ENCODE data around the gene TMEM87B.

TMEM87B gene

GRCh38 chr2:112142525-112143078, 87.5 kb downstream of the TMEM87B start:
- no peaks in the 10 kb centered on the region for H3K27me3 ChIP-seq (replicated peaks; ENCODE audit: insufficient read depth, low read length)
- H3F3A ChIP-seq (ENCODE audit: insufficient read depth, low read length): no peaks in the 10 kb centered on the region

GRCh38 chr2:112143150-112143549, 88.1 kb downstream of the TMEM87B start:
- Histone ChIP-seq H3K79me2 (ENCODE audit: low read length) (no peaks in the 10 kb centered on the region), H3K9me3 (replicated peaks; ENCODE audit: insufficient read depth, low read length) (no peaks in the 10 kb centered on the region), H3K27me3 (replicated peaks; ENCODE audit: insufficient read depth, low read length) (no peaks in the 10 kb centered on the region), H3K27ac (ENCODE audit: low read length) (no peak overlapping the region), H3K36me3 (replicated peaks; ENCODE audit: insufficient read depth, low read length) (no peaks in the 10 kb centered on the region), H3K4me2 (ENCODE audit: low read depth, low read length) (no peak overlapping the region), H4K20me1 (ENCODE audit: insufficient read depth, low read length) (no peaks in the 10 kb centered on the region), H3K4me1 (ENCODE audit: low read length) (no peaks in the 10 kb centered on the region), H3K9ac (ENCODE audit: low read length) (no peak overlapping the region), H3K9me2 (replicated peaks; ENCODE audit: insufficient read depth, low read length) (no peaks in the 10 kb centered on the region), H2AFZ (ENCODE audit: low read length) (no peak overlapping the region), H3F3A (ENCODE audit: insufficient read depth, low read length) (no peaks in the 10 kb centered on the region), H3K4me3 (ENCODE audit: low read length) (no peak overlapping the region)
- no peak for DNase-seq
- TF ChIP-seq EZH2phosphoT487 (IDR thresholded peaks at IDR 0.05; ENCODE audit: low read length) (no peak), EZH2 (optimal IDR thresholded peaks at IDR 0.05; ENCODE audit: low read depth, low read length) (no peak)
- TF ChIP-seq, protein P1, sequence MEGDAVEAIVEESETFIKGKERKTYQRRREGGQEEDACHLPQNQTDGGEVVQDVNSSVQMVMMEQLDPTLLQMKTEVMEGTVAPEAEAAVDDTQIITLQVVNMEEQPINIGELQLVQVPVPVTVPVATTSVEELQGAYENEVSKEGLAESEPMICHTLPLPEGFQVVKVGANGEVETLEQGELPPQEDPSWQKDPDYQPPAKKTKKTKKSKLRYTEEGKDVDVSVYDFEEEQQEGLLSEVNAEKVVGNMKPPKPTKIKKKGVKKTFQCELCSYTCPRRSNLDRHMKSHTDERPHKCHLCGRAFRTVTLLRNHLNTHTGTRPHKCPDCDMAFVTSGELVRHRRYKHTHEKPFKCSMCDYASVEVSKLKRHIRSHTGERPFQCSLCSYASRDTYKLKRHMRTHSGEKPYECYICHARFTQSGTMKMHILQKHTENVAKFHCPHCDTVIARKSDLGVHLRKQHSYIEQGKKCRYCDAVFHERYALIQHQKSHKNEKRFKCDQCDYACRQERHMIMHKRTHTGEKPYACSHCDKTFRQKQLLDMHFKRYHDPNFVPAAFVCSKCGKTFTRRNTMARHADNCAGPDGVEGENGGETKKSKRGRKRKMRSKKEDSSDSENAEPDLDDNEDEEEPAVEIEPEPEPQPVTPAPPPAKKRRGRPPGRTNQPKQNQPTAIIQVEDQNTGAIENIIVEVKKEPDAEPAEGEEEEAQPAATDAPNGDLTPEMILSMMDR (IDR thresholded peaks at IDR 0.05; ENCODE audit: low read length): no peak

More at GRCh38 chr2:112142525-112143078, 87.5 kb downstream of the TMEM87B start:
- Histone ChIP-seq H3K9me3 (replicated peaks; ENCODE audit: insufficient read depth, low read length) (no peaks in the 10 kb centered on the region), H3K4me2 (ENCODE audit: low read depth, low read length) (no peak overlapping the region), H3K9me2 (replicated peaks; ENCODE audit: insufficient read depth, low read length) (no peaks in the 10 kb centered on the region), H3K79me2 (ENCODE audit: low read length) (no peaks in the 10 kb centered on the region), H3K4me1 (ENCODE audit: low read length) (no peaks in the 10 kb centered on the region), H3K4me3 (ENCODE audit: low read length) (no peak overlapping the region), H2AFZ (ENCODE audit: low read length) (no peak overlapping the region), H4K20me1 (ENCODE audit: insufficient read depth, low read length) (no peaks in the 10 kb centered on the region), H3K27ac (ENCODE audit: low read length) (no peak overlapping the region), H3K9ac (ENCODE audit: low read length) (no peak overlapping the region), H3K36me3 (replicated peaks; ENCODE audit: insufficient read depth, low read length) (no peaks in the 10 kb centered on the region)
- no peak for TF ChIP-seq EZH2 (optimal IDR thresholded peaks at IDR 0.05; ENCODE audit: low read depth, low read length)
- TF ChIP-seq, protein P1 (IDR thresholded peaks at IDR 0.05; ENCODE audit: low read length): no peak
- TF ChIP-seq EZH2phosphoT487 (IDR thresholded peaks at IDR 0.05; ENCODE audit: low read length): no peak
- DNase-seq: no peak

- H4K20me1 ChIP-seq (ENCODE audit: insufficient read depth, low read length): no peaks in the 10 kb centered on the region
- DNase-seq: no peak
- no peak overlapping the region for H3K9ac ChIP-seq (ENCODE audit: low read length)
- H3F3A ChIP-seq (ENCODE audit: insufficient read depth, low read length): no peaks in the 10 kb centered on the region
- no peak overlapping the region for H2AFZ ChIP-seq (ENCODE audit: low read length)
- H3K9me3 ChIP-seq (replicated peaks; ENCODE audit: insufficient read depth, low read length): no peaks in the 10 kb centered on the region
- H3K9me2 ChIP-seq (replicated peaks; ENCODE audit: insufficient read depth, low read length): no peaks in the 10 kb centered on the region
- TF ChIP-seq EZH2 (optimal IDR thresholded peaks at IDR 0.05; ENCODE audit: low read depth, low read length) (no peak), EZH2phosphoT487 (IDR thresholded peaks at IDR 0.05; ENCODE audit: low read length) (no peak)
- TF ChIP-seq, protein P1 (IDR thresholded peaks at IDR 0.05; ENCODE audit: low read length): no peak
- H3K36me3 ChIP-seq (replicated peaks; ENCODE audit: insufficient read depth, low read length): no peaks in the 10 kb centered on the region
- no peaks in the 10 kb centered on the region for H3K79me2 ChIP-seq (ENCODE audit: low read length)
- no peaks in the 10 kb centered on the region for H3K4me1 ChIP-seq (ENCODE audit: low read length)
- H3K27ac ChIP-seq (ENCODE audit: low read length): no peak overlapping the region
- H3K4me2 ChIP-seq (ENCODE audit: low read depth, low read length): no peak overlapping the region
- H3K4me3 ChIP-seq (ENCODE audit: low read length): no peak overlapping the region
- no peaks in the 10 kb centered on the region for H3K27me3 ChIP-seq (replicated peaks; ENCODE audit: insufficient read depth, low read length)
Observed at GRCh38 chr2:112144966-112145365, 89.9 kb downstream of the TMEM87B start.

Data from MM.1S (cell line).